IMR-90 (cell line): ENCODE results near the gene ZNF316. TPM values are rescaled to one million over a fixed set of nuclear protein-coding genes. Genes with fewer than 3 reads are reported as not detected.

Experiments used
- ATAC-seq: fragments of 200-7000 bp; cut with Tn5 transposase; 2 replicates; pipeline ENCODE4 v1.9.1; 2020; ENCODE audit warnings: low read depth, mild to moderate bottlenecking, moderate library complexity
- Bru-seq: library from RNA; stranded (reverse); fragments of 400-500 nt; gene quantifications from one replicate; lab custom pipeline; 2021; lab: Mats Ljungman, UMichigan
- BruChase-seq, 2 experiments: library from RNA; stranded (reverse); fragments of 400-500 nt; gene quantifications; one replicate each; lab custom pipeline; 2021; lab: Mats Ljungman, UMichigan
- BruUV-seq: library from RNA; stranded (reverse); fragments of 400-500 nt; replicated peaks from 2 replicates; lab custom pipeline; 2021; lab: Mats Ljungman, UMichigan
- CTCF ChIA-PET: fragments of 300-600 bp; formaldehyde crosslinking; extraction: SDS; loops from one replicate; lab custom pipeline; 2021; ENCODE audit warnings: antibody characterized with exemption; lab: Yijun Ruan, JAX
- POLR2A ChIA-PET: fragments of 300-600 bp; sonication (Branson Sonifier 250); formaldehyde crosslinking; loops from one replicate; lab custom pipeline; 2022; ENCODE audit warnings: antibody characterized with exemption; ENCODE audit not compliant: unreplicated experiment; lab: Charles Lee
- DNase-seq: peaks from one replicate; pipeline ENCODE4 v3.0.0; 2013
- H2AFZ ChIP-seq: replicated peaks from 2 replicates; pipeline ENCODE3; 2013; ENCODE audit warnings: low read length, mild to moderate bottlenecking; ENCODE audit not compliant: poor library complexity
- H2AK5ac ChIP-seq: 2 replicates; pipeline ENCODE4 v1.6.1; 2013; ENCODE audit warnings: low read depth, low read length, inconsistent platforms
- H2AK9ac ChIP-seq: replicated peaks from 2 replicates; pipeline ENCODE3; 2013; ENCODE audit warnings: mild to moderate bottlenecking, low read depth, low read length, moderate library complexity; ENCODE audit not compliant: poor library complexity
- H2BK120ac ChIP-seq: 2 replicates; pipeline ENCODE4 v1.6.1; 2013; ENCODE audit warnings: low read depth, low read length, inconsistent platforms
- H2BK15ac ChIP-seq: 3 replicates; pipeline ENCODE4 v1.6.1; 2013; ENCODE audit warnings: low read depth, low read length, inconsistent platforms
- H2BK20ac ChIP-seq: 2 replicates; pipeline ENCODE4 v1.6.1; 2013; ENCODE audit warnings: low read depth, mild to moderate bottlenecking, inconsistent platforms, low read length, moderate library complexity
- H2BK5ac ChIP-seq: 2 replicates; pipeline ENCODE4 v1.6.1; 2013; ENCODE audit warnings: mild to moderate bottlenecking, low read depth, low read length, inconsistent platforms; ENCODE audit not compliant: poor library complexity, severe bottlenecking
- H3K14ac ChIP-seq: replicated peaks from 2 replicates; pipeline ENCODE4 v1.6.1; 2013; ENCODE audit warnings: low read depth, low read length, inconsistent platforms
- H3K18ac ChIP-seq: 2 replicates; pipeline ENCODE4 v1.6.1; 2013; ENCODE audit warnings: low read depth, low read length, control low read depth
- H3K23ac ChIP-seq: 2 replicates; pipeline ENCODE4 v1.6.1; 2013; ENCODE audit warnings: low read depth, low read length, inconsistent platforms
- H3K27ac ChIP-seq: 2 replicates; pipeline ENCODE4 v1.5.1; 2013; ENCODE audit warnings: mild to moderate bottlenecking, control low read depth, low read length; ENCODE audit not compliant: insufficient read depth
- H3K27me3 ChIP-seq: 2 replicates; pipeline ENCODE4 v1.6.1; 2013; ENCODE audit warnings: low read length; ENCODE audit not compliant: control insufficient read depth, insufficient read depth
- H3K36me3 ChIP-seq: 2 replicates; pipeline ENCODE4 v1.6.1; 2013; ENCODE audit warnings: low read length, mixed read lengths; ENCODE audit not compliant: control insufficient read depth, insufficient read depth
- H3K4ac ChIP-seq: 2 replicates; pipeline ENCODE4 v1.6.1; 2013; ENCODE audit warnings: low read depth, low read length, inconsistent platforms
- H3K4me1 ChIP-seq: 2 replicates; pipeline ENCODE4 v1.6.1; 2013; ENCODE audit warnings: low read length, mixed read lengths; ENCODE audit not compliant: control insufficient read depth, insufficient read depth
- H3K4me2 ChIP-seq: 2 replicates; pipeline ENCODE4 v1.6.1; 2013; ENCODE audit warnings: low read depth, mild to moderate bottlenecking, control low read depth, low read length, moderate library complexity
- H3K4me3 ChIP-seq: 2 replicates; pipeline ENCODE4 v1.5.1; 2013; ENCODE audit warnings: low read depth, mild to moderate bottlenecking, control low read depth, low read length, moderate library complexity; ENCODE audit not compliant: insufficient read depth
- H3K56ac ChIP-seq: 2 replicates; pipeline ENCODE4 v1.6.1; 2013; ENCODE audit warnings: low read length, inconsistent platforms; ENCODE audit not compliant: insufficient read depth; ENCODE audit errors: extremely low read depth
- H3K79me1 ChIP-seq, 2 experiments: 2 replicates each; pipeline ENCODE4 v1.6.1; 2013; ENCODE audit warnings: low read length in 2 of 2, inconsistent platforms in 1 of 2, low read depth in 1 of 2
- H3K9ac ChIP-seq: 2 replicates; pipeline ENCODE4 v1.6.1; 2013; ENCODE audit warnings: low read depth, low read length, control low read depth
- H3K9me1 ChIP-seq: 2 replicates; pipeline ENCODE4 v1.6.1; 2013; ENCODE audit warnings: low read length, inconsistent platforms; ENCODE audit not compliant: insufficient read depth
- H3K9me3 ChIP-seq: 2 replicates; pipeline ENCODE4 v1.6.1; 2013; ENCODE audit warnings: low read length; ENCODE audit not compliant: control insufficient read depth, insufficient read depth
- H4K20me1 ChIP-seq: 2 replicates; pipeline ENCODE4 v1.6.1; 2013; ENCODE audit warnings: low read length, inconsistent platforms; ENCODE audit not compliant: insufficient read depth
- H4K5ac ChIP-seq: 2 replicates; pipeline ENCODE4 v1.6.1; 2013; ENCODE audit warnings: mild to moderate bottlenecking, low read depth, low read length, control low read depth
- H4K8ac ChIP-seq, 2 experiments: 2 replicates each; pipeline ENCODE4 v1.6.1; 2013; ENCODE audit warnings: low read depth in 2 of 2, low read length in 2 of 2, control low read depth in 1 of 2, inconsistent platforms in 1 of 2
- H4K91ac ChIP-seq: 2 replicates; pipeline ENCODE4 v1.6.1; 2013; ENCODE audit warnings: low read depth, low read length, inconsistent platforms; ENCODE audit not compliant: insufficient read depth
- BHLHE40 ChIP-seq: fragments of 150-350 bp; IDR thresholded peaks from 2 replicates; pipeline ENCODE4 v1.6.1; 2016; ENCODE audit warnings: mild to moderate bottlenecking, low read depth, low read length
- CEBPB ChIP-seq: IDR thresholded peaks from 2 replicates; pipeline ENCODE4 v1.6.1; 2012; ENCODE audit warnings: low read depth, low read length, improper control_type of control experiment
- CHD1 ChIP-seq: IDR thresholded peaks from 2 replicates; pipeline ENCODE4 v1.6.1; 2012; ENCODE audit warnings: low read depth, low read length, improper control_type of control experiment
- FOS ChIP-seq: fragments of 150-350 bp; IDR thresholded peaks from 2 replicates; pipeline ENCODE4 v1.6.1; 2016; ENCODE audit warnings: low read depth, low read length
- NFE2L2 ChIP-seq: fragments of 150-350 bp; IDR thresholded peaks from 2 replicates; pipeline ENCODE4 v1.6.1; 2016; ENCODE audit warnings: low read depth, mild to moderate bottlenecking, low read length
- RAD21 ChIP-seq: IDR thresholded peaks from 2 replicates; pipeline ENCODE4 v1.6.1; 2012; ENCODE audit warnings: low read length, improper control_type of control experiment
- RCOR1 ChIP-seq: IDR thresholded peaks from 2 replicates; pipeline ENCODE4 v1.6.1; 2012; ENCODE audit warnings: mild to moderate bottlenecking, low read length, improper control_type of control experiment; ENCODE audit not compliant: insufficient replicate concordance
- WGBS, 2 experiments: methylation state at CpG; one replicate each; pipeline versions ENCODE4 v1.1.5 to v1.1.7; 2013; ENCODE audit warnings: missing lambda C conversion rate in 2 of 2; ENCODE audit not compliant: insufficient read length in 1 of 2; ENCODE audit errors: extremely low coverage in 2 of 2; 5-methylcytosine and 5-hydroxymethylcytosine counted together
- dilution Hi-C: fragments of 300-500 bp; cut with HindIII; formaldehyde crosslinking; loops from one replicate; pipeline ENCODE4 v1.14.3; 2018; ENCODE audit warnings: low sequenced_read_pairs; ENCODE audit not compliant: unreplicated experiment
- in situ Hi-C: fragments of 300-500 bp; cut with MboI; formaldehyde crosslinking; loops from 3 replicates; pipeline ENCODE4 v1.14.3; 2019; ENCODE audit warnings: low sequenced_read_pairs, inconsistent platforms, mixed read lengths
- intact Hi-C: fragments of 100-400 bp; cut with micrococcal nuclease; formaldehyde crosslinking; loops from 2 replicates; pipeline ENCODE4 v1.10.0; 2022
- long read RNA-seq: library from polyadenylated mRNA; unstranded; transcript quantifications from one replicate; pipeline ENCODE4 v2.0.0, GENCODE V29; 2021; ENCODE audit not compliant: unreplicated experiment
- polyA plus RNA-seq, 3 experiments: library from polyadenylated mRNA; depleted of rRNA; stranded (reverse); fragments of >200 nt; gene quantifications; 2 replicates each; pipeline ENCODE4 v1.2.3, GENCODE V29; 2012; ENCODE audit warnings: low replicate concordance in 1 of 3
- total RNA-seq: library from RNA; depleted of rRNA; stranded (reverse); fragments of >200 nt; gene quantifications from 2 replicates; pipeline ENCODE4 v1.2.3, GENCODE V29; 2012; rRNA removed
- TF ChIP-seq, protein P1 (sequence below): fragments of 150-350 bp; IDR thresholded peaks from 2 replicates; pipeline ENCODE4 v1.6.1; 2016; ENCODE audit warnings: low read depth, mild to moderate bottlenecking, low read length, moderate library complexity, borderline replicate concordance
- TF ChIP-seq, protein P2 (sequence below): conservative IDR thresholded peaks from 2 replicates; pipeline ENCODE4 v1.5.1; 2012; ENCODE audit warnings: mild to moderate bottlenecking, low read depth, low read length, improper control_type of control experiment
- TF ChIP-seq, protein P3 (sequence below): fragments of 150-350 bp; IDR thresholded peaks from 2 replicates; pipeline ENCODE4 v1.6.1; 2017; ENCODE audit warnings: mild to moderate bottlenecking, antibody characterized with exemption, low read length, low read depth

The ZNF316 gene
- 3.2 and 6.1 TPM in 2 replicates for total RNA-seq
- 7.2 and 8.8 TPM in 2 replicates for polyA plus RNA-seq (2012; rRNA removed)
- polyA plus RNA-seq (2012; cell fraction: cytosol; rRNA removed), result 4.3 and 7.0 TPM in 2 replicates
- polyA plus RNA-seq (2012; cell fraction: nucleus; rRNA removed; ENCODE audit: low replicate concordance), result 37.8 and 74.7 TPM in 2 replicates
- Bru-seq, nascent RNA, result percentile 66 among the genes with signal in this experiment
- percentile 65 among the genes with signal in this experiment for BruChase-seq, experiment 1, labeled RNA remaining after a 6-hour chase
- percentile 72 among the genes with signal in this experiment for BruChase-seq, experiment 2, labeled RNA remaining after a 2-hour chase
- long read RNA-seq, full-length matches to known transcripts, result 2 of 20 reads
- long read RNA-seq, partial matches to known transcripts, result 0 of 20 reads
- long read RNA-seq, other reads (novel, unspliced or antisense), result 18 of 20 reads

DNA sequence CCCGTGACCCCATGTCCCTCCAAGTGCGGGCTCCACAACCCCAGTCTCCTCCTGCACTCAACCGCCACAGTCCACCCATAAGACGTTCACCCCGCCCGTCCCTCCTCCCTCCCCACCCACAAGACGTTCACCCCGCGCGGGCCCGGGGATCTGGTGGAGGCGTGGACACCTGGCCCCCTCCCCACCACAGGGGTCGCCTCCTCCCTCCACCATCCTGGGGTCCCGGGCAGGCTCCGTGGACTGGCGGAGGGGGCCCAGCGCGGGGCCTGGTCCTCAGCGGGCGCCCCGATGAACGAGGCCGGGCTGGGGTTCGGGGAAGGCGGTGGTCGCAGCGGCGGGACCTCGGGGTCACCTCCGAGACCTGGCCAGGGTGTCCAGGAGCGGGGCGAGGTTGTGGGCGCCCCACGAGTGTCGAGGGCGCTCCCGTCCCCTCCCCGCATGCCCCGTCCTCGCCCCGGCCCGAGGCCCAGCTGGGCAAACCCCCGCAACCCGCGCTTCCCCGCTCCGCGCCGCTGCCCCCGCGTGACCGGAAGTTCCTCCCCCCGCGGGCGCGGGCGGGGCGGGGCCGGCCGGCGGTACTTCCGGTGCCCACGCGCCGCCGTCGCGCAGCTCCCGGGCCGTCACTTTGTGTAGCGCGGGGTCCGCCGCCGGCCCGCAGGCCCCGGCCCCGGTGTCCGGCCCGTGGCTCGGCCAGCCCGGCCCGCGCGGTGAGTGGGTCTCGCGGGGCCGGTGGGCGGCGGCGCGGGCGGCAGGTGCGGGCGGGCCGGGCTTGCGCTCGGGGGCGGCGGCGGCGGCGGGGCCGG lies at the start of gene ZNF316:
ZNF316 (plus strand) TSS at position 578 of the 803 bp plus-strand sequence. CDS start 5,092 bp downstream, outside the sequence.
- peak; percentile 79 for ATAC-seq
- Histone ChIP-seq H3K4me2 (peak within 1 kb of the TSS; percentile 95), H3K23ac (no peak within 1 kb of the TSS; the same call in 1 of the 2 replicates), H2BK15ac (no peak within 1 kb of the TSS), H2AK9ac (peak within 1 kb of the TSS; percentile 85), H3K9ac (peak within 1 kb of the TSS; percentile 88), H3K36me3 (peaks cover 18% of the 10 kb centered on the region; the same call in 1 of the 2 replicates), H3K79me1 (peaks cover 17 to 43% of the 10 kb centered on the region in 2 experiments), H2AK5ac (peak within 1 kb of the TSS; percentile 62), H4K20me1 (0 out of 2 replicates have a peak, but pooled peaks cover 7% of the 10 kb centered on the region), H3K14ac (peak within 1 kb of the TSS; percentile 48; the same call in 1 of the 2 replicates), H2AFZ (peak within 1 kb of the TSS; percentile 92), H3K9me3 (no peaks in the 10 kb centered on the region), H3K4me3 (peak within 1 kb of the TSS; percentile 95), H2BK20ac (no peak within 1 kb of the TSS), H2BK5ac (peak within 1 kb of the TSS; percentile 15), H3K4ac (peak within 1 kb of the TSS; percentile 47; the same call in 1 of the 2 replicates), H4K91ac (peak within 1 kb of the TSS; percentile 68), H4K8ac (peak within 1 kb of the TSS; percentile 12 to 87; a peak in 3 of 4 replicates), H3K18ac (peak within 1 kb of the TSS; percentile 33; the same call in 1 of the 2 replicates), H4K5ac (peak within 1 kb of the TSS; percentile 81; the same call in 1 of the 2 replicates), H3K9me1 (peaks cover 10% of the 10 kb centered on the region; the same call in 1 of the 2 replicates), H3K4me1 (peaks cover 7% of the 10 kb centered on the region), H3K27me3 (no peaks in the 10 kb centered on the region; the same call in 1 of the 2 replicates), H3K56ac (peak within 1 kb of the TSS; percentile 21; the same call in 1 of the 2 replicates), H3K27ac (peak within 1 kb of the TSS; percentile 79), H2BK120ac (no peak within 1 kb of the TSS)
- dilution Hi-C loops, result no loop called here
- in situ Hi-C loops, result no loop called here
- ChIA-PET POLR2A (no interaction called here), CTCF (no interaction called here)
- peak; percentile 38 for DNase-seq
- WGBS, 2 experiments, result 0% methylated on average over 38 of the region's 104 CpGs; no CpG with 5 or more reads in 1 of the 2 experiments
- intact Hi-C loops, result no loop called here
- BruUV-seq, result no TSS peak
- TF ChIP-seq, protein P1, sequence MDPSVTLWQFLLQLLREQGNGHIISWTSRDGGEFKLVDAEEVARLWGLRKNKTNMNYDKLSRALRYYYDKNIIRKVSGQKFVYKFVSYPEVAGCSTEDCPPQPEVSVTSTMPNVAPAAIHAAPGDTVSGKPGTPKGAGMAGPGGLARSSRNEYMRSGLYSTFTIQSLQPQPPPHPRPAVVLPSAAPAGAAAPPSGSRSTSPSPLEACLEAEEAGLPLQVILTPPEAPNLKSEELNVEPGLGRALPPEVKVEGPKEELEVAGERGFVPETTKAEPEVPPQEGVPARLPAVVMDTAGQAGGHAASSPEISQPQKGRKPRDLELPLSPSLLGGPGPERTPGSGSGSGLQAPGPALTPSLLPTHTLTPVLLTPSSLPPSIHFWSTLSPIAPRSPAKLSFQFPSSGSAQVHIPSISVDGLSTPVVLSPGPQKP, result no peak
- TF ChIP-seq, protein P2, sequence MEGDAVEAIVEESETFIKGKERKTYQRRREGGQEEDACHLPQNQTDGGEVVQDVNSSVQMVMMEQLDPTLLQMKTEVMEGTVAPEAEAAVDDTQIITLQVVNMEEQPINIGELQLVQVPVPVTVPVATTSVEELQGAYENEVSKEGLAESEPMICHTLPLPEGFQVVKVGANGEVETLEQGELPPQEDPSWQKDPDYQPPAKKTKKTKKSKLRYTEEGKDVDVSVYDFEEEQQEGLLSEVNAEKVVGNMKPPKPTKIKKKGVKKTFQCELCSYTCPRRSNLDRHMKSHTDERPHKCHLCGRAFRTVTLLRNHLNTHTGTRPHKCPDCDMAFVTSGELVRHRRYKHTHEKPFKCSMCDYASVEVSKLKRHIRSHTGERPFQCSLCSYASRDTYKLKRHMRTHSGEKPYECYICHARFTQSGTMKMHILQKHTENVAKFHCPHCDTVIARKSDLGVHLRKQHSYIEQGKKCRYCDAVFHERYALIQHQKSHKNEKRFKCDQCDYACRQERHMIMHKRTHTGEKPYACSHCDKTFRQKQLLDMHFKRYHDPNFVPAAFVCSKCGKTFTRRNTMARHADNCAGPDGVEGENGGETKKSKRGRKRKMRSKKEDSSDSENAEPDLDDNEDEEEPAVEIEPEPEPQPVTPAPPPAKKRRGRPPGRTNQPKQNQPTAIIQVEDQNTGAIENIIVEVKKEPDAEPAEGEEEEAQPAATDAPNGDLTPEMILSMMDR, result no peak
- no peak for TF ChIP-seq NFE2L2
- TF ChIP-seq RCOR1, result no peak
- no peak for TF ChIP-seq CEBPB
- no peak for TF ChIP-seq RAD21
- no peak for TF ChIP-seq CHD1
- TF ChIP-seq BHLHE40, result peak; percentile 38; the same call in 1 of the 2 replicates
- TF ChIP-seq, protein P3, sequence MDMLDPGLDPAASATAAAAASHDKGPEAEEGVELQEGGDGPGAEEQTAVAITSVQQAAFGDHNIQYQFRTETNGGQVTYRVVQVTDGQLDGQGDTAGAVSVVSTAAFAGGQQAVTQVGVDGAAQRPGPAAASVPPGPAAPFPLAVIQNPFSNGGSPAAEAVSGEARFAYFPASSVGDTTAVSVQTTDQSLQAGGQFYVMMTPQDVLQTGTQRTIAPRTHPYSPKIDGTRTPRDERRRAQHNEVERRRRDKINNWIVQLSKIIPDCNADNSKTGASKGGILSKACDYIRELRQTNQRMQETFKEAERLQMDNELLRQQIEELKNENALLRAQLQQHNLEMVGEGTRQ, result peak; percentile 92
- TF ChIP-seq FOS, result no peak
